Measurements from ENCODE around the gene FZD4. TPM values are rescaled to one million over a fixed set of nuclear protein-coding genes. Genes with fewer than 3 reads are reported as not detected.
"Not testable (repeated sequence)": the region's sequence is repeated elsewhere in the genome, so short reads cannot be mapped to it uniquely, and the experiment has no call there.

The FZD4 gene
- total RNA-seq, 2 donors from 2014 or later = 4.7 to 9.0 TPM

DNA sequence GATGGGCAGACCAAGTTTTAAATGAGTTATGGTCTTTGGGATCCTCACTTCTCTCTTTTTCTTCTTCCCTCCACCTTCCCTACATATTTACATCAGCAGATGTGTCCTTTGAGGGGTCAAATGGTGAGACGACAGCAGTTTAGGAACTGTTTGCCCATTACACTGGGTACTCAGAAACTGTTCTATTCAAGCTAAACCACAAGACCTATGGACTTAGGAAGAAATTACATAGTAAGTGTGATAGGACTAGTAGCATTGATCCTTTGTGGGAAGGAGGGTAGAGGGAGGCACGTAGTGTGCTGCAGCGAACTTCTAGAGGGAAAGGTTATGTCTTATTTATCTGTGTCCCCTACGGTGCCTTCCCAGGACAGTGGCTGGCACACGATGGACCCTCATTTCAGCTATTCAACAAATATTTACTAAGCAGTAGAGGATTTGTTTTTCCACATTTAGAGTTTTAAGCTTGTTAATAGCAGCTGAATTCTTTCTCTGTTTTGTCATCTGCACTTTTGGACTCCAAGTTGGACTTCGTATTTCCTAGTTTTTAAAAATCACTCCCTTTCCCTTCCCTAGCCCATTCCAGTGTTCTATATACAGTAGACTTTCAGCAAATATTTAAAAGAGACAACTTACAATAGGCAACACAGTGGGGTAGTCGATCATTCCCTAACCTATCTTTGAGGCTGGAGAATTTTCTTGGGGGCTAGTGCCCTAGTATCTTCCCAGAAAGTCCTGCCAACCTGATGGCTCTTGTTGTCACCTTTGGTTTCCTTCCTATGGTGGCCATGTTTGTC lies 13.9 kb downstream of the FZD4 start:
- intact Hi-C loops (cut with DNase I, micrococcal nuclease) = loop anchor here in 1 of 2 donors (5.0 kb wide), 1 partner anchor 336 kb away; no protein-coding TSS in a partner anchor
- ATAC-seq = no peak
- DNase-seq = no peak

DNA sequence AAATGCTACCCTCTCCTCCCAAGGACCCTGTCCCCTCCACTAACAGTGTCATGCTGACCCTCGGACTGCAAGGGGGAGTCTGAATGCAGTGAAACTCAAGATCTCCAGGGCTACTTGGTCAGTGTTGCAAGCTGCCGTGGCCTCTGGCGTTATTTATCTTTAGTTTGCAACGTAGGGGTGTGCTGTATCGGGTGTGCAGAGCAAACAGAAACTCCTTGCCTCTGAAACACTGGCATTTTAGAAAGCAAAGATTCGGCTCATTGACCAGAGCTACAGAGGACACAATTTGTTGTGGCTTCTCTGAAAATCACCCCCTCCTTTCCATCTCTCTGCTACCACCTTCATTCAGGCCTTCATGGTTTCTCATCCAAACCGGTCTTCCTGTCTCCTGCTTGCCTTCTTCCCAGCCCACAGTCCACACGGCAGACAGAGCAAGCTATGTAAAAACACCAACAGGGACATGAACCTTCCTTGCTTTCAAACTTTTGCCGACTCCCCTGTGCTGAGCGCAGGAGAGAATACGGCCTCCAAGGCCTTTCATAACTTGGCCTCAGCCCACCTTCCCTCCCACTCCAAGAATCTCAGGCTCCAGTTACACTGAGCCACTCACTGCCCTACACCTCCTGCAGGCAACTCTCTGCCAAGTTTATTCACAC lies 14.9 kb downstream of the FZD4 start:
- peak in 1 of 2 donors; percentile 37 for DNase-seq
- intact Hi-C loops (cut with DNase I, micrococcal nuclease) = loop anchor here in 1 of 2 donors (5.0 kb wide), 1 partner anchor 337 kb away; no protein-coding TSS in a partner anchor
- ATAC-seq = peak; percentile 14

DNA sequence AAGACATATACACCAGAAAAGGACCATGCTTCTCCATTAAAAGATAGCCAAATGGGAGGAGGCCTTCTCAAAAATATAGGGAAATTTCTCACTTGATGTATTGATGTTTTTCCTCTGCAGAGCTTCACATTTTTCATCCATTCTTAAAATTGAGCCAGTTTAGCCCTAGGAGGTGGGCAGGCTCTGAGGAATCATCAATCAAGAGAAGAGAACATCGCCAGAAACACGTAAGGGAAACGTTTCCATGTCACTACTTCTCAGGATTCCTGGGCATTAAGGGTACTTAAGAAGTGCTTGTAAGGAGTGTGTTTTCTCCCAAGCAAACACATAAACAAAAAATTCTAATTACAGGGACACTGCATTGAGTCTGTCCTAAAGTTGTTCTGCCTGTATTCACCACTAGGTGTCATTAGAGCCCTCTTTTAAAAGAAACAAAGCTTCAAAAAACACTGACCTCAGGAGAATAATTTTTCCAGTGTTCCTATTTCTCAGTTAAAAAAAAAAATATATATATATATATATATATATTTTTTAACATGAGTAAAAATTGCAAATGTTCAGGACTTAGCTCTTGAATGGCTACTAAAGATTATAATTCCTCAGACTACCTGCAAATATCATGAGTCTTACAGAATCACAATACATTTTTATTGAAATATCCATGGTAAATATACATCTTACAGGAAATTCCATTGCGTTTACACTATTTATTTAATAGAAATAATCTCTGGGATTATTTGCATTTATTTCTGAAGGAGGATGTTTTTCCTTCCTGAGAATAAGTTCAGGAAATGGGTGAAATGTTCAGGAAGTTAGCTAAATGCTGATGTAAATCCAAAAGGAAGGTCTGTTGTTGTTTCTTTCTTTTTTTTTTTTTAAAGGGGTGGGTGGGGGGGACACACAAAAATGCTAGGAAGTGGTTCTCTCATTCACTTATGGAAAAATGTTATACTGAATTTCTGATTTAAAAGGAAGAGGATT lies 16.0 kb downstream of the FZD4 start:
- peak; percentile 59 for ATAC-seq
- DNase-seq = no peak
- intact Hi-C loops (cut with DNase I, micrococcal nuclease) = no loop called here

DNA sequence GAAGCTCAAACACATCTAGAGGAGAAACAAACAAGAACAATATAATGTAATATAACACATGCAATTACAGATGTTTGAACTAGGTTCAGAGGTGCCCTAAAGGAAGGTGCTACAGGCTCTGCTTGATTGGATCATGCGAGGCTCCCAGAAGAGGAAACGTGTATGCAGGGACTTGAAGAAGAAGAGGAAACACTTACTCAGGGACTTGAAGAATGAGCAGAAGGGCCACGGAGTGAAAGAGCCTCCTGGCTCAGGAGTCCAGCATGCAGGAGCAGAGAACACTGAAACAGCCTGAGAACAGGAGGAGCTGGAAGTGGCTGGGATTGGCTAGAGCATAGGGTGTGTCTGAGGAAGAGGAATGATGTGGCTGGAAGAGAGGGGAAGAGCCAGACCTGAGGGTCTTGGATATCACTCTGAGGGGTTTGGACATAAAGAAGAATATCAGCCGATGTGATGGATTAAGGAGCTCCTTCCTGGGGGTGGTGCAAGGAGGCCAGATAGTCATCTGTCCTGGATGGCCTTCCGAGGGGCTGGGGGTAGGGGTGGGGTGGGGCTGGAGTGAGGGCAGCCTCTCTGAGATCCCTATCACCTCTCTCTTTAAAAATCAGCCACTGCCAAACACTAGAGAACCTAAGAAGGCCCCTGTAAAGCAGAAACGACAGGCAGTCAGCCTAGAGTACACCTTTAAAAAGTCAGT lies 16.8 kb downstream of the FZD4 start:
- no peak for DNase-seq
- intact Hi-C loops (cut with DNase I, micrococcal nuclease) = no loop called here
- ATAC-seq = peak; percentile 78

DNA sequence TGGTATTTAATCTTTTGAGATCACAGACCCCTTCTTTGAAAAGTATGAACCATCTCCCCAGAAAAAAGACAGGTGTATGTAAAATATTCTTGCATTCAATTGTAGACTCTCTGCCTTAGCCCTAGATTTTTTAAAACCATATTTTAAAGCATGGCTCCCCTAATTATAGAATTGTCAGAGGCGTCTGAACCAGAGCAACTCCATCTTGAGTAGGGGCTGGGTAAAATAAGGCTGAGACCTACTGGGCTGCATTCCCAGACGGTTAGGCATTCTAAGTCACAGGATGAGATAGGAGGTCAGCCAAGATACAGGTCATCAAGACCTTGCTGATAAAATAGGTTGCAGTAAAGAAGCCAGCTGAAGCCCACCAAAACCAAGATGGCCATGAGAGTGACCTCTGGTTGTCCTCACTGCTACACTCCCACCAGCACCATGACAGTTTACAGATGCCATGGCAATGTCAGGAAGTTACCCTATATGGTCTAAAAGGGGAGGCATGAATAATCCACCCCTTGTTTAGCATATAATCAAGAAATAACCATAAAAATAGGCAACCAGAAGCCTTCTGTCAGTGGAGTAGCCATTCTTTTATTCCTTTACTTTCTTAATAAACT lies 17.9 kb downstream of the FZD4 start:
- intact Hi-C loops (cut with DNase I, micrococcal nuclease); ATAC-seq: not testable (repeated sequence)

DNA sequence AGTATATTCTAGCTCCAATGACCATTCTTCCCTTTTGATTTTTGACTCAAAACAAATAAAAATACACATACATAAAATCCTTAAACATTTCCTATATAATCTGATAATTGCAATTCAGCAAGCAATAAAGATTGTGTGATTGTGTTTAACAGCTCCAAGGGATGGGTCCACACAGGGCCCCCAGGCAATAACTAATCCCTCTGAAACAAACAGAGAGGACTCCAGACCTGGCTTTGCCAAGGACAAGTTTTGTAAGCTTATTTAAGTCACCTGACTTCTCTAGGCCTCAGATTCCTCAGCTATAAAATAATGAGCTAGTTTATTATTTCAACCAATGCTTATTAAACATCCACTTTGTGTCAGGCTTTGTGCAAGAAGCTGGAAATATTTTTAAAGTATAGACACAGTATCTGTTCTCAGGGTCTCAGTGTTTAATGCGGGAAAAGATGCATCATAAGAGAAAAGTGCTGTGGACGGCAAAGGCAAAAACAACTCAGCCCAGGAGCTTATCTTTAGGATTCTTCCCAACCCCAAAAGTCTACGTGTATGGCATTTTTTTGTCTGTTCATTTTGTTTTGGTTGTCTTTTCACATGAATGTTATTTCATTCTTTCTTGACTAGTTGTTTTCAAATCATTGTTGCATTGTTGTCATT lies 20.1 kb downstream of the FZD4 start:
- intact Hi-C loops (cut with DNase I, micrococcal nuclease) = no loop called here
- DNase-seq (no peak), ATAC-seq (peak; percentile 34)

More for the DNA sequence above, 17.9 kb downstream of the FZD4 start:
- not testable (repeated sequence) for DNase-seq

DNA sequence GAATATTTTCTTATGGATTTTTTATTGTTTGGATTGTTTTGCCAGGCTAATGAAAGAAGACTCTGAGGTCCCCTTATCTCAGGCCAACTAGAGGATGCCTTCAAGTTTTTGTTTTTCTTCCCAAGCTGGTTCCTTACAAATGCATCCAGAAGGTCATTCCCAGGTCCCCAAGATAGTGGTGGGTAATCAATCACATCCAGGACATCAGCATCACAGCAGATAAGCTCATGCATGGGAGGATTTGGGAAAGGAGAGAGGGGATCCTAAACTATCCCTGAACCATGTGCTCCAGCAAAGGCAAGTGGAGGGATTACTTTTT lies 20.7 kb downstream of the FZD4 start:
- no peak for DNase-seq
- intact Hi-C loops (cut with DNase I, micrococcal nuclease) = no loop called here
- no peak for ATAC-seq

DNA sequence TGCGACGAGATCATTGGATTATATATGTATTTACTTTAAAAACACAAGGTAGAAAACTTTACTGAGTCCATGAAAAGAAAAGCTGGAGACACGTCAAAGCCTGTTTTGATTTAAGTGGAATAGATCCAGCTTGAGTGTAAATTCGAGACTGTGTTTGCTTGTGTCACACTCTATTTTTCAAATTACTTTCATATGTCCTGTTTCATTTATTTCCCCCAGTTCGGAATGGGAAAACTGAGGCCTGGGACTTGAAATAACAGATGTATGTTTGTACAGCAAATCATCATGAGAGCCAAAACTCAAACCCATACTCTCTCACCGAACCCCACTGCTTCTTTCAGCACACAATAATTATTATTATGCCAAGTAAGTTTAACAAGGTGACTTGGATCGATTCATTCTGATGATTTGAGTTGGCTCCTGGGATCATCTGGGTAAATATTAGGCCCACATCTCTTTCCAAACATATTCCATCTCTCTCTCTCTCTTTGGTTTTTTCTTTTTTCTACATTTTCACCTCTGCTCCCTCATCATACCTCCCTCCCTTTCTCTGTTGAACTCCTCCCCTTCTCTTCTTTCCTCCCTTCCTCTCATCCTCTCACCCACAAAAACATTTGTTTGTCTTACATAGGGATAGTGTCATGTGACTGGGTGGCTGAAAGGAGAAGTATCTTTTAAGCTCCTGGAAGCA lies 21.2 kb downstream of the FZD4 start:
- intact Hi-C loops (cut with DNase I, micrococcal nuclease) = no loop called here
- ATAC-seq = no peak

DNA sequence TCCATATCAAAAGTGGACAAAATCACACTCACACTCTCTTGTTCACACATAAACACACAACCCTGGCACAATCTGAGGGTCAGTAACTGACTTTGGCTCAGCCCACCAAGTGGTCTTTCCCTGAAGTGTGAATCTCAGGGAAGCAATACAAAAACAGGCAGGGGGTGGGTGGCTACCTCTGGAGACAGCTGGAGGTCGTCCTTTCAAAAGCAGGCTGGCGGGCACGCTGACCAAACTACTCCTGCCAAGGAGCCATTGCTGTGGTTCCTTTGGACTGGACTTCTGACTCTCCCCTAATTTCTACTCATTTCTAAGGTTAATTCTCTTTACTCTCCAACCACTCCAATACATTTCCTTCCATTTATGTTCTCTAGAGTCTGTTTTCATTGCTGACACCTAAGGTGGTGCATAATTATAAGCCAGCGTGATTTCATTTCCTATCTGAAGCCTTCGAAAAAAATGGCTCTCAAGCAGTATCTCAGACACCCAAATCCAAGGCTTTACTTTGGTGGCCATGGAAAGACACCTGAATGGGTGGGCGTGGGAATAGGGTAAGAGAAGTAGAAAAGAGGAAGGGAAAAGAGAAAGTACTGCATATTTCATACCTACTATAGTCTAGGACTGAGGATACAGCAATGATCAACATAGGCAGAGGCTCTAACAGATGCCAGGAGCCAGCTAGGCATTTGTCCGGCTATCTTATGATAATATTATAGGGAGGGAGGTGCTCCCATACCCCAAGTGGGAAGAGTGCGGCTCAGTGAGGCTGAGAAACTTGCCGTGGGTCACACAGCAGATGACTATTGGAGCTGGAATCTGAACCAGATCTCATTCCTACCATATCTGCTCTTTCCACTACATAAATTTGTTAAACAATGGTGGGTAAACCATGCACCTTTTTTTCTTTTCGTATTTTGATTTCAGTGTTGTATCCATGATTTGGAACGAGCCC lies 22.0 kb downstream of the FZD4 start:
- intact Hi-C loops (cut with DNase I, micrococcal nuclease) = no loop called here
- ATAC-seq (no peak), DNase-seq (no peak)

More for the DNA sequence above, 21.2 kb downstream of the FZD4 start:
- DNase-seq = no peak

DNA sequence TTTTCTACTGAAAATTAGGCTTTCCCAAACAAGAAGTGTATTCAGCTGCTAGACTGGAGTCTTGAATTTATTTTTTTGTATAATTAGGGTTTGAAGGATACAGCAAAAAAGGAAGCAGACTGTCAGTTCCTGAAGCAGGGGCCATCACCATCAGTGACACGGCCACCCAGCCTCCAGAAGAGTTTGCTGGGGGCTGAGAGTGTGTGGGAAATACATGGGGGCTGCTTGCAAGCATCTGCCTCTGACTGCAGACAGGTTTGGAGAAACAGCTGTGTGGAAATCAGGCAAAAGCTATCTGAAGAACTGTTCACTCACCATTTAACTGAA lies 23.0 kb downstream of the FZD4 start:
- intact Hi-C loops (cut with DNase I, micrococcal nuclease) = no loop called here
- DNase-seq = no peak
- no peak for ATAC-seq

DNA sequence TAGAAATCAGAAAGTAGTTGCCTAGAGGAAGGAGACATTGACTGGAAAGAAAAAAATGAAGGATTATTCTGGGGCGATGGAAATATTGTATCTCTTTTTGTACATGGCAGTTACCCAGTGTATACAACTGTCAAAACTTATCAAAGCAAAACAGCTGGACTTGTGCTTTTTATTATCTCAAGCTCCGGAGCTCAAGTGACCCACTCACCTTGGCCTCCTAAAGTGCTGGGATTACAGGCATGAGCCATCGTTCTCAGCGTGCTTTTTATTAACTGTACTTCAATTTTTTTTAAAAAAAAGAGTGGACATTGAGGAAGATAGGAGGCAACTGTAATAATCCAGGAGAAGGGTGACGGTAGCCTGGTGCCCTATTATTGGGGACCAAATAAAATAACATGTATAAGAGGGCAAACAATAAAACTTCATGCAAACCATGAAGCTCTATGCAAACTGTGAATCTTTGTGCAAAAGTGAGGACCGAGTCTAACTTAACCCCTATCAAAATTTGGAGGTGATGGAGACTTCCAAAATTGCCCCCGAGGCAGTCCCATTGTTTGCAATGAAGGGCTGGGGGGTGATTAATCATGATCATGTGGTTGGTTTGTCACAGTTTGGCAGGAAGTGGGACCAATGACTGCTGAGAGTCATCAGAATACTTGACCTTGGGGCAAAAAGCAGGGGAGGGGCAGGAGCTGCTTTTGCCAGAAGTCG lies 23.5 kb downstream of the FZD4 start:
- intact Hi-C loops (cut with DNase I, micrococcal nuclease) = no loop called here
- ATAC-seq = no peak
- DNase-seq = no peak

DNA sequence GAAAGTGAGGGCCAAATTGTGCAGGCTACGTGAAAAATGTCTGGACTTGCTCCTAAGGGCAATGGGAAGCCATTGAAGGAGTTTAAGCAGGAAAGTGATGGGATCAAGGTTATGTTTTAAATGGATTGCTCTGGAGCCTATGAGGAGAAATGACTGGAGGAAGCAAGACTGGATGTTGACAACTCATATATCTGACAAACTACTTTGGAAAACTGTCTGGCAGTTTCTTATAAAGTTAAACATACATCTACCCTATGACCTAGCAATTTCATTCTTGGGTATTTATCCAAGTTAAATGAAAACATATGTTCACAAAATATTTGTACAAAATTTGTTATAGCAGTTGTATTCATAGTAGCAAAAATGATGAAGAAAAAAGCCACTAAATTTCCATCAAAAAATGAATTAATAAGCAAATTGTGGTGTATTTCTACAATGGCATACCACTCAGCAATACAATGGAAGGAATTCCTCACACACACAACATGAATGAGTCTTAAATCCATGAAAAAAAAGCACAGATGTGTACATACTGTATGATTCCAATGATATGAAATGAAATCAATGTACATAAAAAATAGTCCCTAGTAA lies 24.1 kb downstream of the FZD4 start:
- ATAC-seq (no peak), DNase-seq (no peak)
- intact Hi-C loops (cut with DNase I, micrococcal nuclease) = no loop called here

DNA sequence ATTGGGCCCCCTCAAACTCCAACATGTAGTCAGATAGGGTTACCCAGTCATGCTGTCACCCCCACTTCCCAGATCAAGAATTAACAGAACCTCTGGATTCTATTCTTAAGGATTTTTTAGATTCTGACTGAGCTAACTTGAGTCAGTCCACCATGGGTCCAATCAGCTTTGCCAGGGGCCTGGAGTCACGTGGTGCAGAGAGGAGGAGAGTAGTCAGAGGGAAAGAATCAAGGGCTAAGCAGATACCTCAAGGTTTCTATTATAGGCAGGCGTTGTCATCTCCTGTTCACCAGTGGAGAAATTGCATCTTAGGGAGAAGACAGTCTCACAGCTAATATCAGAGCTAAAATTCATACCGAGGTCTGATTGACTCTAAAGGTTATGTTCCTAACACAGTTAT lies 28.2 kb downstream of the FZD4 start:
- intact Hi-C loops (cut with DNase I, micrococcal nuclease) = no loop called here
- ATAC-seq = no peak
- DNase-seq = no peak

DNA sequence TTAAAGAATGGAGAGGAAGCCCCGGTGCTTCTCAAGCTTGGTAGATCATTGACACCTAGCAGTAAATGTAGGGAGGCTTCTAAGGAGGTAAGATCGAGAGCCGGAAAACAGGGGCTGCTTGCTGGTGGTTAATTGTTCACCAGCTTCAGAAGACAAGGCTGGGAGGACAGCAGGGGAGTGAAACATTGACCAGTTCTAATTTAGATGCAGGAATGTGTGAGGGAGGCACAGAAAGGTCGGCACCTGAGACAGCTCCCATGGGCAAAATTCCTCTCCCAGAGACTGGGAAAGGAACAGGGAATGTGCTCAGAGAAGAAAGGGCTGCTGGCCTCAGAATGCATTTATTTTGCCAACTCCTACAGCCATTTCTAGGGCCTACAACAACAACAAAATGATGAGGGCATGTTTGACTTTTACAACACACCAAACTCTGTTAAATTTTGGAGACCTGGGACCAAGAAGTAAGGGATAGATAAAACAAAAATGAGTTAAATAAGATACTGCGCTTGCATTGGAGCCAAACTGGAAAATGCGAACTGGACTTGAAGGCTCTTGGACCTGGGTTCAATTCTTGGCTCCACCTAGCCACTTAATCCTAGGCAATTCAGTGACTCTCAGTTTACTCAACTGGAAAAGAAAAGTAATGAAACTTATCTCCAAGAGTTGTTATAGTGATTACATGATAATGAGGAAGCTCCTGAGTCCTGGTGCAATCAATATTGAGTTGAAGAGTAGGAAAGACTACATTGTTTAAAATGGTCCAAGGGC lies 31.0 kb downstream of the FZD4 start:
- ATAC-seq (peak; percentile 45), DNase-seq (no peak)
- intact Hi-C loops (cut with DNase I, micrococcal nuclease) = no loop called here

DNA sequence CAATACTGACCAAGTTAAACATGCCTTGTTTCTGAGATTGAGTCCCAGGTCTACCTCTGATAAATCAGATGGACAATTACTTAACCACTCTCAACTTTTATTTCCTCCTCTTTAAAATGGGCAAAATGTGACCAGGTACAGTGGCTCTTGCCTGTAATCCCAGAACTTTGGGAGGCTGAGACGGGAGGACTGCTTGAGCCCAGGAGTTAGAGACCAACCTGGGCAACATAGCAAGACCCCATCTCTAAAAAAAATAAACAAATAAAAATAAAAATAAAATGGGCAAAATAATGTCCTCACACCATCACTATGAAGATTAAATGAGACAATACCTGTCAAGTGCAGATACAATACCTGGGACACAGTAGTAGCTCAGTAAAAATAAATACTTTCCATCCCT lies 33.0 kb downstream of the FZD4 start:
- DNase-seq (no peak), ATAC-seq (no peak)
- intact Hi-C loops (cut with DNase I, micrococcal nuclease) = no loop called here

Data from left colon (tissue), 2 donors.